KMS-11 (cell line): ENCODE data around the gene DDC.

ENCODE experiments used
- H2AFZ ChIP-seq: fragments of 200-600 bp; sonication (generic); 2 replicates; pipeline ENCODE4 v1.6.1; 2016; ENCODE audit warnings: antibody characterized with exemption, mixed run types, low read depth
- H3K27ac ChIP-seq: fragments of 200-600 bp; sonication (generic); 2 replicates; pipeline ENCODE4 v1.6.1; 2016; ENCODE audit warnings: mild to moderate bottlenecking, mixed run types
- H3K27me3 ChIP-seq: fragments of 200-600 bp; sonication (generic); 2 replicates; pipeline ENCODE4 v1.6.1; 2017; ENCODE audit warnings: mild to moderate bottlenecking, low read depth, mixed run types, moderate library complexity; ENCODE audit not compliant: insufficient read depth
- H3K36me3 ChIP-seq: fragments of 200-600 bp; sonication (generic); 2 replicates; pipeline ENCODE4 v1.6.1; 2017; ENCODE audit warnings: mild to moderate bottlenecking, mixed run types; ENCODE audit not compliant: insufficient read depth
- H3K4me1 ChIP-seq: fragments of 200-600 bp; sonication (generic); 2 replicates; pipeline ENCODE4 v1.6.1; 2016; ENCODE audit warnings: mild to moderate bottlenecking, low read depth, mixed run types; ENCODE audit not compliant: poor library complexity, severe bottlenecking
- H3K4me2 ChIP-seq: fragments of 200-600 bp; sonication (generic); 2 replicates; pipeline ENCODE4 v1.7.0; 2016; ENCODE audit warnings: mild to moderate bottlenecking, mixed run types
- H3K4me3 ChIP-seq: fragments of 200-600 bp; sonication (generic); IDR thresholded peaks from 2 replicates; pipeline ENCODE4 v1.6.1; 2017; ENCODE audit warnings: low read depth, low read length, mixed read lengths; ENCODE audit not compliant: insufficient read depth
- H3K79me2 ChIP-seq: fragments of 200-600 bp; sonication (generic); 2 replicates; pipeline ENCODE4 v1.6.1; 2016; ENCODE audit warnings: low read depth, mixed run types; ENCODE audit not compliant: insufficient read depth
- H3K9ac ChIP-seq: fragments of 200-600 bp; sonication (generic); 2 replicates; pipeline ENCODE4 v1.6.1; 2016; ENCODE audit warnings: mild to moderate bottlenecking, mixed run types
- H4K20me1 ChIP-seq: fragments of 200-600 bp; sonication (generic); 2 replicates; pipeline ENCODE4 v1.6.1; 2016; ENCODE audit warnings: mild to moderate bottlenecking, mixed run types; ENCODE audit not compliant: insufficient read depth
- TF ChIP-seq, protein P1 (sequence below): fragments of 200-600 bp; sonication (generic); conservative IDR thresholded peaks from 2 replicates; pipeline ENCODE4 v1.6.1; 2017; ENCODE audit warnings: low read depth, mild to moderate bottlenecking, antibody characterized with exemption, low read length, moderate library complexity, mixed read lengths

The DDC gene

DNA sequence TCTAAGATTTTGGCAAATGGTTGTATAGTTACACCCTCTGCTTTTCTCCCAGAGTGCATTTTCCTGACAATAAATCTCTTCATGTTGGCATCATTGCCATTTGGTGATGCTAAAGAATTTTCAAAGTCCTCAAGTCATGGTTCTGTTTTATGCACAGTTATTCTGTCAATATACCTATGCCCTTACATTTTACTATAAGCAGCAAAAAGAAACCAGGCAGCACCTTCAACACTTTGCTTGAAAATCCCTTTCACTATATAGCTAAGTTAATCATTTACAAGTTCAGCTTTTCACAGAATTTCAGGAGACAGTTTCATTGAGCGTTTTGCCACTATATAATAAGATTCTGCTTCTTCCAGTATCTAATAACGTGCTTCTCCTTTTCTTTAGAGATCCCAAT, 137.7 kb downstream of the DDC start:
- TF ChIP-seq, protein P1, sequence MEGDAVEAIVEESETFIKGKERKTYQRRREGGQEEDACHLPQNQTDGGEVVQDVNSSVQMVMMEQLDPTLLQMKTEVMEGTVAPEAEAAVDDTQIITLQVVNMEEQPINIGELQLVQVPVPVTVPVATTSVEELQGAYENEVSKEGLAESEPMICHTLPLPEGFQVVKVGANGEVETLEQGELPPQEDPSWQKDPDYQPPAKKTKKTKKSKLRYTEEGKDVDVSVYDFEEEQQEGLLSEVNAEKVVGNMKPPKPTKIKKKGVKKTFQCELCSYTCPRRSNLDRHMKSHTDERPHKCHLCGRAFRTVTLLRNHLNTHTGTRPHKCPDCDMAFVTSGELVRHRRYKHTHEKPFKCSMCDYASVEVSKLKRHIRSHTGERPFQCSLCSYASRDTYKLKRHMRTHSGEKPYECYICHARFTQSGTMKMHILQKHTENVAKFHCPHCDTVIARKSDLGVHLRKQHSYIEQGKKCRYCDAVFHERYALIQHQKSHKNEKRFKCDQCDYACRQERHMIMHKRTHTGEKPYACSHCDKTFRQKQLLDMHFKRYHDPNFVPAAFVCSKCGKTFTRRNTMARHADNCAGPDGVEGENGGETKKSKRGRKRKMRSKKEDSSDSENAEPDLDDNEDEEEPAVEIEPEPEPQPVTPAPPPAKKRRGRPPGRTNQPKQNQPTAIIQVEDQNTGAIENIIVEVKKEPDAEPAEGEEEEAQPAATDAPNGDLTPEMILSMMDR, result no peak
- no peaks in the 10 kb centered on the region for H3K79me2 ChIP-seq
- no peak overlapping the region for H3K27ac ChIP-seq
- H3K4me1 ChIP-seq, result no peaks in the 10 kb centered on the region
- H3K27me3 ChIP-seq, result no peaks in the 10 kb centered on the region
- H2AFZ ChIP-seq, result no peak overlapping the region
- no peaks in the 10 kb centered on the region for H3K36me3 ChIP-seq
- H4K20me1 ChIP-seq, result no peaks in the 10 kb centered on the region
- no peak overlapping the region for H3K9ac ChIP-seq
- H3K4me2 ChIP-seq, result no peak overlapping the region
- no peak overlapping the region for H3K4me3 ChIP-seq

DNA sequence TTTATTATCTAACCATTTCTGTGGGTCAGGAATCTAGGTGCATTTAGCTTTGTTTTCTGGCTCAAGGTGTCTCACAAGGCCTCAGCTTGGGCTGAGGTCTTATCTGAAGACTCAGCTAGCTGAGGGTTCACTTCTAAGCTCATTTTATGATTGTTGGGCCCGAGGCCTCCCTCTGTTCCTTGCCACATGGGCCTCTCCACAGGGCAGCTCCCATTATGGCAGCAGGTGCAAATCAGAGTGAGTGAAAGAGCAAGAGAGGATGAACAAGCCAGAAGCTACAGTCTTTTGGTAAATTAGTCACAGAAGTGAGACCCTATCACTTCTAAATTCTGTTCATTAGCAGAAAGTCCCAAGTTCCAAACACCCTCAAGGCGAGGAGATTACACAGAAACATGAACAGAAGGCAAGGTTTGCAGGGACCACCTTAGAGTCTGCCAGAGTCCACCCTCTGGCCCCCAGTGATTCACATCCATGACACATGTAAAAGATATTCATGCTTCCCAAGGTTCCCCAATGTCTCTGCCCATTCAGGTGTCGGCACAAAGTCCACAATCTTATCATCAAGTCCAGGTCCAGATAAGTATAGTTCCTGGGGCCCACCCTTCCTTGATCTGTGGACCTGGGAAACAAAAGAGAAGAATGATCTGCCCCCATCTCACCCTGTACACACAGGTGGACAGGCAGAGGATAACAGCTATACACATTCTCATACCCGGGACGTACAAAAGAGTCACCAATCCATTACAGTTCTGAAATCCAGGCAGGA, 138.7 kb downstream of the DDC start:
- no peaks in the 10 kb centered on the region for H3K79me2 ChIP-seq
- H3K4me1 ChIP-seq, result no peaks in the 10 kb centered on the region
- H2AFZ ChIP-seq, result no peak overlapping the region

DNA sequence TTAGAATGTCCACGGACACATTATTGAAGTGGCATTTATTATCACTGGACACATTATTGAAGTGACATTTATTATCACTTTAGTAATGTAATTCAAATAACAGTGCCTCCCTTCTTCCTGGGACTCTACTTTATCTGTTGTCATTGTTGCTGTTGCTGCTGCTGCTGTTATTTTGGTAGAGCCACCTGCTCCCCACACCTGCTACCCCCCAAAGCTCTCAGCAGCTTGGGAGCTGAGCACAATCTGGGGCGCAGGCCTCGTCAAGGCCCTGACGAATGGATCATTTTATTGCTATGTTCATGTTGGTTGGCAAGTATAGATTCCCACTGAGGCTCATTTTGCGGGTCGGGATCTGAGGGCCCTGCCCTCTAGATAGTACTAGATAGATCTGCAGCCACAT, 139.9 kb downstream of the DDC start:
- no peak overlapping the region for H3K4me2 ChIP-seq
- no peaks in the 10 kb centered on the region for H3K4me1 ChIP-seq
- no peak overlapping the region for H2AFZ ChIP-seq
- no peaks in the 10 kb centered on the region for H4K20me1 ChIP-seq
- H3K27ac ChIP-seq, result no peak overlapping the region
- no peaks in the 10 kb centered on the region for H3K27me3 ChIP-seq
- TF ChIP-seq, protein P1, result no peak
- H3K79me2 ChIP-seq, result no peaks in the 10 kb centered on the region
- H3K9ac ChIP-seq, result no peak overlapping the region
- H3K4me3 ChIP-seq, result no peak overlapping the region
- H3K36me3 ChIP-seq, result no peaks in the 10 kb centered on the region

More for the DNA sequence above, 138.7 kb downstream of the DDC start:
- no peaks in the 10 kb centered on the region for H4K20me1 ChIP-seq
- H3K27ac ChIP-seq, result no peak overlapping the region
- no peak overlapping the region for H3K4me2 ChIP-seq
- H3K36me3 ChIP-seq, result no peaks in the 10 kb centered on the region
- H3K9ac ChIP-seq, result no peak overlapping the region
- TF ChIP-seq, protein P1, result no peak
- H3K4me3 ChIP-seq, result no peak overlapping the region
- H3K27me3 ChIP-seq, result no peaks in the 10 kb centered on the region

DNA sequence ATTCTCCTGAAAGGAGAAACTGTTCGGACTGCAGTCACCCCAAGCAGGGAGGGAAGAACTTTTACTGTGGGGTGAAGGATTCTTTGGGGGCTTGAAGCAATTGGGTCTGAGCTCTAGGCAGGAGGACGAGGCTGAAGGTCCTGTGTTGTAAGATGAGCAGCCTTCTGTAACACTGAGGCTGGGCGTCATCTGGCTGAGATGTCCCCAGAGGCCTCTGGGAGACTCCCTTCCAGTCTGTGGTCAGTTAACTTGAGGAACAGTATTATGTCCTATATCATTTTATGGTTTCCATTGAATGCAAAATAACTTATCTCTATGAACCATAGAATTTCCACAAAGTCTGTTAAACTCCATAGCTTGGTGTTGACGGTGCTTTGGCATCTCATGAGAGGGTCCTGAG, 141.3 kb downstream of the DDC start:
- Histone ChIP-seq H3K27ac (no peak overlapping the region), H3K4me2 (no peak overlapping the region), H3K4me3 (no peak overlapping the region), H4K20me1 (no peaks in the 10 kb centered on the region), H3K79me2 (no peaks in the 10 kb centered on the region), H3K4me1 (no peaks in the 10 kb centered on the region), H3K36me3 (no peaks in the 10 kb centered on the region), H3K9ac (no peak overlapping the region), H3K27me3 (no peaks in the 10 kb centered on the region), H2AFZ (no peak overlapping the region)
- TF ChIP-seq, protein P1, result no peak
